ENCODE data around the gene NLRP11. TPM values are rescaled to one million over a fixed set of nuclear protein-coding genes. Genes with fewer than 3 reads are reported as not detected.

The NLRP11 gene
- total and polyA plus RNA-seq, 10 of the 15 experiments (the other 5 are each of a cell fraction or from before 2014, with no cell fraction given), result 0.02 to 16.2 (median 0.09) TPM; not detected in 5

- no peak for TF ChIP-seq ZBTB40 (IDR thresholded peaks at IDR 0.05; ENCODE audit: borderline replicate concordance)
Observed at GRCh38 chr19:55802281-55802680, 29.5 kb downstream of the NLRP11 start (continued).

- ATAC-seq (no peak), DNase-seq (ENCODE audit: low read depth, low spot score) (no peak), FAIRE-seq (peak; percentile 7)
- Histone ChIP-seq H3K4me1 (ENCODE audit: control insufficient read depth, insufficient read depth, low read length) (0 out of 2 replicates have a peak, but pooled peaks cover 4% of the 10 kb centered on the region), H3K36me3 (ENCODE audit: control insufficient read depth in 2 of 2, insufficient read depth in 2 of 2, low read length in 1 of 2) (no peaks in the 10 kb centered on the region), H3K79me2 (ENCODE audit: control insufficient read depth, insufficient read depth, low read length) (no peaks in the 10 kb centered on the region), H3K9ac (ENCODE audit: control insufficient read depth, insufficient read depth, low read length) (no peak overlapping the region), H4K20me1 (ENCODE audit: control insufficient read depth, insufficient read depth) (no peaks in the 10 kb centered on the region), H3K27ac (ENCODE audit: control insufficient read depth, insufficient read depth) (no peak overlapping the region), H3K27me3 (replicated peaks in 1 of 2; ENCODE audit: control insufficient read depth in 2 of 2, insufficient read depth in 2 of 2, low read length in 1 of 2) (no peaks in the 10 kb centered on the region), H3K4me2 (ENCODE audit: control insufficient read depth, insufficient read depth) (peak overlapping the region; percentile 48; the same call in 1 of the 2 replicates), H3K9me3 (replicated peaks; ENCODE audit: control insufficient read depth, insufficient read depth, low read length) (no peaks in the 10 kb centered on the region; the same call in 2 of the 3 replicates), H2AFZ (ENCODE audit: control insufficient read depth, low read depth, low read length) (peak overlapping the region; percentile 37), H3K4me3 (no peak overlapping the region)
- SMC1A ChIA-PET (ENCODE audit: uncharacterized antibody, unreplicated experiment), result no interaction called here
- intact Hi-C loops (cut with micrococcal nuclease; ENCODE audit: unreplicated experiment), result no loop called here
- POLR2A ChIA-PET, result no interaction called here
- peak in 1 of 2 experiments; percentile 20; a peak in 1 of 4 replicates for TF ChIP-seq BHLHE40 (IDR thresholded peaks at IDR 0.05; ENCODE audit: borderline replicate concordance in 1 of 2, low read depth in 2 of 2, low read length in 1 of 2)
- TF ChIP-seq NR2C1 (IDR thresholded peaks at IDR 0.05), result no peak
- no peak for TF ChIP-seq ZBTB4 (CRISPR knock-in tag; IDR thresholded peaks at IDR 0.05)
- TF ChIP-seq SPI1 (IDR thresholded peaks at IDR 0.05; ENCODE audit: borderline replicate concordance, insufficient read depth, low read depth, low read length), result peak; percentile 52; the same call in 1 of the 2 replicates
- BruUV-seq (replicated peaks), result no TSS peak
- in situ Hi-C loops (cut with MboI), result no loop called here
- CTCF ChIA-PET, result no interaction called here
- RAD21 ChIA-PET (ENCODE audit: unreplicated experiment), result interaction anchor here (1.3 kb wide), 1 partner anchor 9 kb away, joined by 3 read pairs; no protein-coding TSS in a partner anchor
- WGBS (ENCODE audit: insufficient coverage, insufficient replicate concordance, low lambda C conversion rate, missing lambda C conversion rate), result under 1% methylated on average over 7 of the region's 7 CpGs
Observed at GRCh38 chr19:55801416-55801815, 30.4 kb downstream of the NLRP11 start.
